ENCODE data around the gene QRSL1. TPM values are rescaled to one million over a fixed set of nuclear protein-coding genes. Genes with fewer than 3 reads are reported as not detected.
A peak's percentile ranks its signal among the peaks of the same experiment; 100 is the strongest.

The QRSL1 gene
- total RNA-seq, 1 donor from 2014 or later = 10.9 TPM

- H3K36me3 Mint-ChIP-seq (ENCODE audit: low read depth, unreplicated experiment) = no peaks in the 10 kb centered on the region
- TF ChIP-seq CTCF (IDR thresholded peaks at IDR 0.05; ENCODE audit: unreplicated experiment) = no peak
- no peaks in the 10 kb centered on the region for H3K27me3 Mint-ChIP-seq (ENCODE audit: unreplicated experiment)
- H3K4me1 Mint-ChIP-seq (ENCODE audit: unreplicated experiment) = peaks cover 28% of the 10 kb centered on the region
- peak overlapping the region; percentile 77 for H3K27ac Mint-ChIP-seq (ENCODE audit: unreplicated experiment)
- no peaks in the 10 kb centered on the region for H3K9me3 Mint-ChIP-seq (ENCODE audit: unreplicated experiment)
- H3K4me3 Mint-ChIP-seq (ENCODE audit: unreplicated experiment) = no peak overlapping the region
- peak; percentile 9 for DNase-seq (ENCODE audit: low spot score)
Measured at GRCh38 chr6:106715922-106716321, 86.5 kb downstream of the QRSL1 start.

- no peaks in the 10 kb centered on the region for H3K9me3 Mint-ChIP-seq (ENCODE audit: unreplicated experiment)
- no peaks in the 10 kb centered on the region for H3K27me3 Mint-ChIP-seq (ENCODE audit: unreplicated experiment)
- H3K27ac Mint-ChIP-seq (ENCODE audit: unreplicated experiment) = no peak overlapping the region
- H3K36me3 Mint-ChIP-seq (ENCODE audit: low read depth, unreplicated experiment) = no peaks in the 10 kb centered on the region
- TF ChIP-seq CTCF (IDR thresholded peaks at IDR 0.05; ENCODE audit: unreplicated experiment) = no peak
- no peak for DNase-seq (ENCODE audit: low spot score)
- no peak overlapping the region for H3K4me3 Mint-ChIP-seq (ENCODE audit: unreplicated experiment)
- H3K4me1 Mint-ChIP-seq (ENCODE audit: unreplicated experiment) = peaks cover 25% of the 10 kb centered on the region
Measured at GRCh38 chr6:106716966-106717365, 87.6 kb downstream of the QRSL1 start.

Other genes with a start within 250 kb of the QRSL1 start
- 3.3 TPM for gene RTN4IP1, start 80 bp upstream of the QRSL1 start, total RNA-seq (ENCODE audit: unreplicated experiment)

All from endothelial cell (in vitro differentiated cells).